ENCODE data around the gene FAM200C. TPM values are rescaled to one million over a fixed set of nuclear protein-coding genes. Genes with fewer than 3 reads are reported as not detected.

FAM200C gene
- total and polyA plus RNA-seq, 2 of the 13 experiments (the other 11 are each of a cell fraction or from before 2014, with no cell fraction given): 3.2 to 4.7 TPM

GRCh38 chr5:160380041-160380440, 19.8 kb downstream of the FAM200C start:
- Histone ChIP-seq H3K4me1 (ENCODE audit: insufficient read depth, low read length) (no peaks in the 10 kb centered on the region), H3K27me3 (ENCODE audit: control insufficient read depth in 1 of 2, insufficient read depth in 2 of 2, low read length in 2 of 2) (peaks cover 0 to 4% of the 10 kb centered on the region in 2 experiments; a peak in 1 of 5 replicates), H3K4me3 (replicated peaks in 1 of 3; ENCODE audit: insufficient read depth in 1 of 3, low read depth in 2 of 3, low read length in 3 of 3) (no peak overlapping the region), H3K9me3 (ENCODE audit: low read length) (no peaks in the 10 kb centered on the region), H2AFZ (ENCODE audit: low read length) (no peak overlapping the region), H3K79me2 (ENCODE audit: insufficient read depth, low read length) (no peaks in the 10 kb centered on the region), H3K27ac (ENCODE audit: extremely low read length, insufficient read depth, low read length) (no peak overlapping the region), H3K9ac (ENCODE audit: insufficient read depth, low read depth, low read length) (no peak overlapping the region), H4K20me1 (ENCODE audit: insufficient read depth, low read length) (no peaks in the 10 kb centered on the region), H3K36me3 (replicated peaks in 1 of 2; ENCODE audit: control insufficient read depth in 1 of 2, insufficient read depth in 2 of 2, low read length in 2 of 2) (no peaks in the 10 kb centered on the region), H3K4me2 (ENCODE audit: low read depth, low read length) (no peak overlapping the region)
- ChIA-PET CTCF (ENCODE audit: low intra/inter-chr PET ratio, low total read pairs) (no interaction called here), POLR2A (no interaction called here)
- ATAC-seq (no peak), DNase-seq (ENCODE audit: low spot score) (no peak), FAIRE-seq (no peak)
- WGBS (ENCODE audit: low lambda C conversion rate): 0% methylated on average over 2 of the region's 2 CpGs
- intact Hi-C loops (cut with micrococcal nuclease; ENCODE audit: unreplicated experiment) (no loop called here), in situ Hi-C loops (cut with HindIII; ENCODE audit: extremely low pct_ligation_motif_present, low pct_unique_long_range_greater_than_20kb) (no loop called here)
- TF ChIP-seq KLF9 (CRISPR knock-in tag; IDR thresholded peaks at IDR 0.05; ENCODE audit: low read depth): no peak
- TF ChIP-seq HOXA3 (CRISPR knock-in tag; IDR thresholded peaks at IDR 0.05): no peak
- TF ChIP-seq SOX6 (IDR thresholded peaks at IDR 0.05): no peak
- TF ChIP-seq SOX6 (CRISPR knock-in tag; IDR thresholded peaks at IDR 0.05): no peak
- no peak for TF ChIP-seq MAZ (IDR thresholded peaks at IDR 0.05; ENCODE audit: borderline replicate concordance, low read depth, low read length)
- TF ChIP-seq MAZ (CRISPR knock-in tag; IDR thresholded peaks at IDR 0.05; ENCODE audit: low read depth): no peak
- TF ChIP-seq KAT7 (CRISPR knock-in tag; IDR thresholded peaks at IDR 0.05; ENCODE audit: borderline replicate concordance): no peak
- TF ChIP-seq SRSF1 (optimal IDR thresholded peaks at IDR 0.05; ENCODE audit: low read depth, low read length): no peak
- TF ChIP-seq SRY (CRISPR knock-in tag; IDR thresholded peaks at IDR 0.05): no peak
- no peak for TF ChIP-seq ZMYM3 (CRISPR knock-in tag; IDR thresholded peaks at IDR 0.05)
- no peak for TF ChIP-seq ZNF264 (CRISPR knock-in tag; IDR thresholded peaks at IDR 0.05)
- TF ChIP-seq, protein P1, sequence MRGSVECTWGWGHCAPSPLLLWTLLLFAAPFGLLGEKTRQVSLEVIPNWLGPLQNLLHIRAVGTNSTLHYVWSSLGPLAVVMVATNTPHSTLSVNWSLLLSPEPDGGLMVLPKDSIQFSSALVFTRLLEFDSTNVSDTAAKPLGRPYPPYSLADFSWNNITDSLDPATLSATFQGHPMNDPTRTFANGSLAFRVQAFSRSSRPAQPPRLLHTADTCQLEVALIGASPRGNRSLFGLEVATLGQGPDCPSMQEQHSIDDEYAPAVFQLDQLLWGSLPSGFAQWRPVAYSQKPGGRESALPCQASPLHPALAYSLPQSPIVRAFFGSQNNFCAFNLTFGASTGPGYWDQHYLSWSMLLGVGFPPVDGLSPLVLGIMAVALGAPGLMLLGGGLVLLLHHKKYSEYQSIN (CRISPR knock-in tag; IDR thresholded peaks at IDR 0.05; ENCODE audit: borderline replicate concordance): no peak
- no peak for TF ChIP-seq REXO4 (CRISPR knock-in tag; IDR thresholded peaks at IDR 0.05; ENCODE audit: borderline replicate concordance)
- no peak for TF ChIP-seq ZFP37 (CRISPR knock-in tag; IDR thresholded peaks at IDR 0.05; ENCODE audit: borderline replicate concordance)
- TF ChIP-seq DMAP1 (CRISPR knock-in tag; IDR thresholded peaks at IDR 0.05): no peak
- no peak for TF ChIP-seq ZNF326 (CRISPR knock-in tag; IDR thresholded peaks at IDR 0.05; ENCODE audit: borderline replicate concordance)
- TF ChIP-seq FOXO4 (CRISPR knock-in tag; conservative IDR thresholded peaks at IDR 0.05): no peak
- TF ChIP-seq, protein P2, sequence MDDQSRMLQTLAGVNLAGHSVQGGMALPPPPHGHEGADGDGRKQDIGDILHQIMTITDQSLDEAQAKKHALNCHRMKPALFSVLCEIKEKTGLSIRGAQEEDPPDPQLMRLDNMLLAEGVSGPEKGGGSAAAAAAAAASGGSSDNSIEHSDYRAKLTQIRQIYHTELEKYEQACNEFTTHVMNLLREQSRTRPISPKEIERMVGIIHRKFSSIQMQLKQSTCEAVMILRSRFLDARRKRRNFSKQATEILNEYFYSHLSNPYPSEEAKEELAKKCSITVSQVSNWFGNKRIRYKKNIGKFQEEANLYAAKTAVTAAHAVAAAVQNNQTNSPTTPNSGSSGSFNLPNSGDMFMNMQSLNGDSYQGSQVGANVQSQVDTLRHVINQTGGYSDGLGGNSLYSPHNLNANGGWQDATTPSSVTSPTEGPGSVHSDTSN (CRISPR knock-in tag; IDR thresholded peaks at IDR 0.05; ENCODE audit: borderline replicate concordance): no peak
- no TSS peak for BruUV-seq (replicated peaks)

Data from HepG2 (cell line).